Stomach (tissue), 9 donors: Measurements from ENCODE around the gene GIPC2. TPM values are rescaled to one million over a fixed set of nuclear protein-coding genes. Genes with fewer than 3 reads are reported as not detected.
"Not testable (repeated sequence)": the region's sequence is repeated elsewhere in the genome, so short reads cannot be mapped to it uniquely, and the experiment has no call there.

ENCODE experiments used
- DNase-seq, 2 donors: peaks; one replicate each; pipeline versions ENCODE4 v3.0.0 to v3.0.0-alpha.2; 2013 to 2019
- H3K27ac ChIP-seq, 5 donors: fragments of 200-600 bp in 4 of 5; sonication (generic) in 4 of 5; one replicate each; pipeline ENCODE4 v1.5.1; 2013 to 2019; ENCODE audit warnings: mild to moderate bottlenecking in 1 of 5, moderate library complexity in 1 of 5
- H3K27me3 ChIP-seq, 3 donors: fragments of 200-600 bp; sonication (generic); one replicate each; pipeline ENCODE4 v1.5.1; 2017 to 2019; ENCODE audit warnings: mixed run types in 1 of 3
- H3K36me3 ChIP-seq, 4 donors: fragments of 200-600 bp; sonication (generic); 1 replicate in 3 of 4; 2 replicates in 1 of 4; pipeline ENCODE4 v1.5.1; 2016 to 2019
- H3K4me1 ChIP-seq, 4 donors: fragments of 200-600 bp; sonication (generic); one replicate each; pipeline ENCODE4 v1.5.1; 2016 to 2019
- H3K4me3 ChIP-seq, 4 donors: fragments of 200-600 bp; sonication (generic) in 3 of 4; one replicate each; pipeline ENCODE4 v1.5.1; 2016 to 2019; ENCODE audit warnings: mild to moderate bottlenecking in 1 of 4
- H3K9me3 ChIP-seq, 4 donors: fragments of 200-600 bp; sonication (generic); one replicate each; pipeline ENCODE4 v1.5.1; 2016 to 2019
- CTCF ChIP-seq, 7 experiments: fragments of 450-650 bp in 4 of 7; fragments of 200-600 bp in 3 of 7; sonication (generic) in 3 of 7; IDR thresholded peaks; one replicate each; pipeline ENCODE4 v1.5.1; 2016 to 2019; ENCODE audit warnings: antibody characterized with exemption in 7 of 7, control low read depth in 2 of 7, mild to moderate bottlenecking in 1 of 7
- EP300 ChIP-seq: sonication (generic); formaldehyde crosslinking; IDR thresholded peaks from one replicate; pipeline ENCODE4 v1.6.1; 2017; ENCODE audit warnings: antibody characterized with exemption
- POLR2A ChIP-seq, 4 donors: fragments of 450-650 bp; IDR thresholded peaks; one replicate each; pipeline ENCODE4 v1.6.1; 2016; ENCODE audit warnings: antibody characterized with exemption in 4 of 4, control low read depth in 2 of 4, mild to moderate bottlenecking in 1 of 4, moderate library complexity in 1 of 4
- POLR2AphosphoS5 ChIP-seq, 3 donors: sonication (generic); formaldehyde crosslinking; IDR thresholded peaks; one replicate each; pipeline ENCODE4 v1.6.1; 2016; ENCODE audit warnings: antibody characterized with exemption in 3 of 3
- WGBS, 5 donors: extraction: QIAGEN DNeasy Blood & Tissue Kit in 3 of 5; methylation state at CpG; one replicate each; pipeline versions ENCODE4 v1.1.5 to v1.1.7; 2013 to 2018; 5-methylcytosine and 5-hydroxymethylcytosine counted together
- intact Hi-C: fragments of 100-400 bp; cut with DNase I; formaldehyde crosslinking; loops from one replicate; pipeline ENCODE4 v1.15.1; 2023; ENCODE audit warnings: low total_unique reads
- polyA plus RNA-seq, 3 donors: library from polyadenylated mRNA; stranded (reverse); fragments of 200-250 nt; gene quantifications; one replicate each; pipeline ENCODE4 v1.2.3, GENCODE V29; 2013
- total RNA-seq, 5 donors: library from RNA; depleted of rRNA; stranded (reverse); fragments of >200 nt; gene quantifications; one replicate each; pipeline versions ENCODE4 v1.1.0 to v1.2.3, GENCODE V29; 2014 to 2016
- donor health status: healthy with polysubstance abuse.
- donor health status: Bipolar disorder and iron deficiency.
- donor health status: healthy.

GIPC2 gene
- total and polyA plus RNA-seq, 8 donors, result 2.3 to 23.8 (median 5.2) TPM

DNA sequence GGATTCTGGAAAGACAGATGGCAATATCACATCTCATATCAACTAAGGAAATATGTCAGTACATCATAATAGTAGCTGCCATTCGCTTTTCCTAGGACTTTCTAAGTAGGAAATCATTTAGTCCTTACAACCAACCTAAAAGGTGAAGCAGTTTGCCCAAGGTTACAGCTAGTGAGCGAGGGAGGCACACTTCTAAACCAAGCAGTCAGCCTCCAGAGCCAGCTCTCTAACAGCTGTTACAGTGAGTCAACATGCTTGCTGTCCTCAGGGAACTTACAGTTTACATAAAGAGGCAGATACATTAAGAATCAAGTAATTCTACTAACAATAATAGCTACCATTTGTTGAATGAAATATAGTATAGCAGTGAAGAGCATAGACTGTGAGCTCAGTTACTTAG, 57.1 kb downstream of the GIPC2 start:
- TF ChIP-seq POLR2A (IDR thresholded peaks at IDR 0.05) (no peak), POLR2AphosphoS5 (IDR thresholded peaks at IDR 0.05) (no peak), CTCF (IDR thresholded peaks at IDR 0.05) (no peak), EP300 (no peak)
- Histone ChIP-seq H3K27ac (no peak overlapping the region), H3K9me3 (no peaks in the 10 kb centered on the region), H3K4me1 (no peaks in the 10 kb centered on the region), H3K27me3 (no peaks in the 10 kb centered on the region), H3K4me3 (no peak overlapping the region), H3K36me3 (no peaks in the 10 kb centered on the region)
- no peak for DNase-seq
- intact Hi-C loops, result no loop called here
- WGBS, 5 donors, result 88 to 96% (median 94%) methylated on average over 2 of the region's 2 CpGs

DNA sequence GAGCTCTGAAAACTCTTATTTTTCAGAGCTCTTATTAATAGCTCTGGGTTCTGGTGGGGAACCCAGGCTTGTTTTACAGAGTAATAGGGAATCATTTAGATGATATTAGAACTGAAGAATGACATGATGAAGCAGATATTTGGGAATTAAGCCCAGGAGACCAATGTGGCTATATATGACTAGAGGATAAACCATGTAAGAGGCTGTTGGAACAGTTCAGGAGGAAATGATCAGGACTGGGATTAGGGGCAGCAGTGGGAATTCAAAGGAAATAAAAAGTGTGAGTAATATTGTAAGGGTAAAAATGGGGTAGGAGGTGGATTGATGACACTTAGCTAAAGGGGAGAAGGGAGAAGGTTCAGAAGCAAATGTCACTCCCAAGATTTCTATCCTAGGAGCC, 58.6 kb downstream of the GIPC2 start:
- Histone ChIP-seq H3K27ac (no peak overlapping the region), H3K4me1 (no peaks in the 10 kb centered on the region), H3K4me3 (no peak overlapping the region), H3K36me3 (no peaks in the 10 kb centered on the region), H3K9me3 (no peaks in the 10 kb centered on the region), H3K27me3 (no peaks in the 10 kb centered on the region)
- TF ChIP-seq EP300 (no peak), POLR2A (IDR thresholded peaks at IDR 0.05) (no peak), CTCF (IDR thresholded peaks at IDR 0.05) (no peak), POLR2AphosphoS5 (IDR thresholded peaks at IDR 0.05) (no peak)
- intact Hi-C loops, result no loop called here
- DNase-seq, result no peak

- DNase-seq, H3K27me3 ChIP-seq, H3K9me3 ChIP-seq, H3K4me3 ChIP-seq, H3K36me3 ChIP-seq, H3K27ac ChIP-seq, H3K4me1 ChIP-seq: not testable (repeated sequence)
- intact Hi-C loops, result loop anchor here (10.0 kb wide), 1 partner anchor 135 kb away; the partner anchor contains the start of gene FUBP1
- WGBS, 5 donors, result 86 to 96% (median 93%) methylated on average over 4 of the region's 4 CpGs
Measured at GRCh38 chr1:78109659-78110058, 63.9 kb downstream of the GIPC2 start.

GRCh38 chr1:78113156-78113916, 67.6 kb downstream of the GIPC2 start:
- intact Hi-C loops, result loop anchor here (10.0 kb wide), 1 partner anchor 139 kb away; the partner anchor contains the start of gene FUBP1
- H3K27me3 ChIP-seq, result no peaks in the 10 kb centered on the region
- peaks cover 0 to 7% (median 0%) of the 10 kb centered on the region in 4 donors for H3K4me1 ChIP-seq
- no peaks in the 10 kb centered on the region for H3K9me3 ChIP-seq
- H3K4me3 ChIP-seq, result no peak overlapping the region
- H3K27ac ChIP-seq, result no peak overlapping the region
- H3K36me3 ChIP-seq, result no peaks in the 10 kb centered on the region
- 89 to 92% (median 92%) methylated on average over 6 of the region's 6 CpGs for WGBS, 5 donors
- TF ChIP-seq CTCF (IDR thresholded peaks at IDR 0.05), result no peak
- no peak for TF ChIP-seq POLR2AphosphoS5 (IDR thresholded peaks at IDR 0.05)
- TF ChIP-seq POLR2A (IDR thresholded peaks at IDR 0.05), result no peak
- no peak for TF ChIP-seq EP300
- DNase-seq, result no peak
